H1 (cell line): ENCODE results near the gene GEMIN7. TPM values are rescaled to one million over a fixed set of nuclear protein-coding genes. Genes with fewer than 3 reads are reported as not detected.

Source experiments
- CTCF ChIA-PET: fragments of 300-600 bp; sonication (Branson Sonifier 250); formaldehyde crosslinking; loops from one replicate; lab custom pipeline; 2021; ENCODE audit not compliant: partially characterized antibody; lab: Charles Lee
- POLR2A ChIA-PET: fragments of 300-600 bp; sonication (Branson Sonifier 250); formaldehyde crosslinking; loops from one replicate; lab custom pipeline; 2021; ENCODE audit warnings: inconsistent platforms; ENCODE audit not compliant: partially characterized antibody; lab: Charles Lee
- DNase-seq, 2 experiments: peaks; one replicate each; pipeline versions ENCODE4 v3.0.0 to v3.0.0-alpha.2; 2010 to 2022; ENCODE audit warnings: low spot score in 2 of 2, low read depth in 1 of 2, mixed read lengths in 1 of 2
- FAIRE-seq: peaks from 2 replicates; lab custom pipeline; 2011; peaks lifted over from hg19 to GRCh38; lab: Jason Lieb, UNC
- H2AFZ ChIP-seq: 2 replicates; pipeline ENCODE4 v1.8.1; 2012; ENCODE audit warnings: low read length, inconsistent platforms
- H2AK5ac ChIP-seq: 2 replicates; pipeline ENCODE4 v1.6.1; 2013; ENCODE audit warnings: low read depth, low read length
- H2BK120ac ChIP-seq: replicated peaks from 2 replicates; pipeline ENCODE3; 2013; ENCODE audit warnings: low read depth, low read length, inconsistent platforms
- H2BK12ac ChIP-seq: 2 replicates; pipeline ENCODE4 v1.6.1; 2013; ENCODE audit warnings: low read depth, low read length
- H2BK15ac ChIP-seq: 2 replicates; pipeline ENCODE4 v1.6.1; 2013; ENCODE audit warnings: low read length
- H2BK20ac ChIP-seq: 2 replicates; pipeline ENCODE4 v1.6.1; 2013; ENCODE audit warnings: low read length
- H2BK5ac ChIP-seq: 2 replicates; pipeline ENCODE4 v1.6.1; 2013; ENCODE audit warnings: low read depth, low read length
- H3K14ac ChIP-seq: 2 replicates; pipeline ENCODE4 v1.6.1; 2013; ENCODE audit warnings: inconsistent platforms; ENCODE audit not compliant: insufficient read length
- H3K18ac ChIP-seq: 2 replicates; pipeline ENCODE4 v1.6.1; 2013; ENCODE audit warnings: low read length; ENCODE audit errors: extremely low read depth
- H3K23ac ChIP-seq: 2 replicates; pipeline ENCODE4 v1.6.1; 2013; ENCODE audit warnings: inconsistent platforms; ENCODE audit not compliant: insufficient read length
- H3K23me2 ChIP-seq: 2 replicates; pipeline ENCODE4 v1.6.1; 2013; ENCODE audit warnings: low read depth, low read length
- H3K27ac ChIP-seq: 2 replicates; pipeline ENCODE4 v1.6.1; 2011; ENCODE audit warnings: low read depth, low read length, inconsistent platforms
- H3K27me3 ChIP-seq, 4 experiments: replicated peaks in 1 of 4; 1 replicate in 1 of 4; 2 replicates in 3 of 4; pipeline versions ENCODE4 v1.6.1 to v1.8.1; 2011 to 2013; ENCODE audit warnings: low read length in 3 of 4, mild to moderate bottlenecking in 3 of 4, inconsistent platforms in 2 of 4, mixed read lengths in 2 of 4, moderate library complexity in 1 of 4; ENCODE audit not compliant: control insufficient read depth in 3 of 4, insufficient read depth in 3 of 4; ENCODE audit errors: extremely low read depth in 1 of 4
- H3K36me3 ChIP-seq, 4 experiments: 2 replicates each; pipeline versions ENCODE4 v1.6.1 to v1.8.1; 2011 to 2013; ENCODE audit warnings: mild to moderate bottlenecking in 4 of 4, low read length in 3 of 4, moderate library complexity in 2 of 4, control low read depth in 1 of 4, inconsistent platforms in 1 of 4; ENCODE audit not compliant: insufficient read depth in 4 of 4, control insufficient read depth in 2 of 4
- H3K4ac ChIP-seq: replicated peaks from 2 replicates; pipeline ENCODE3; 2013; ENCODE audit warnings: low read length, low read depth, mixed read lengths, inconsistent platforms; ENCODE audit not compliant: insufficient read length
- H3K4me1 ChIP-seq, 4 experiments: replicated peaks in 1 of 4; 1 replicate in 1 of 4; 2 replicates in 3 of 4; pipeline versions ENCODE4 v1.6.1 to v1.8.1; 2011 to 2013; ENCODE audit warnings: low read length in 3 of 4, inconsistent platforms in 2 of 4, mixed read lengths in 1 of 4; ENCODE audit not compliant: insufficient read depth in 4 of 4, control insufficient read depth in 3 of 4
- H3K4me2 ChIP-seq, 2 experiments: 2 replicates each; pipeline versions ENCODE4 v1.6.1 to v1.8.1; 2011 to 2013; ENCODE audit warnings: low read depth in 2 of 2, low read length in 2 of 2, control low read depth in 1 of 2, inconsistent platforms in 1 of 2, mild to moderate bottlenecking in 1 of 2; ENCODE audit not compliant: insufficient read depth in 1 of 2
- H3K4me3 ChIP-seq, 4 experiments: fragments of 200-600, 300-600 bp in 1 of 4; sonication (generic), shearing (Covaris generic), sonication (Bioruptor Twin) in 1 of 4; 2 replicates each; pipeline versions ENCODE4 v1.5.1 to v1.8.1; 2011 to 2016; ENCODE audit warnings: low read length in 4 of 4, low read depth in 3 of 4, control low read depth in 2 of 4, inconsistent platforms in 2 of 4, mild to moderate bottlenecking in 2 of 4, mixed read lengths in 1 of 4, moderate library complexity in 1 of 4; ENCODE audit not compliant: insufficient read depth in 2 of 4; ENCODE audit errors: extremely low read depth in 1 of 4
- H3K56ac ChIP-seq: replicated peaks from 2 replicates; pipeline ENCODE3; 2013; ENCODE audit warnings: low read depth, mild to moderate bottlenecking, mixed read lengths, low read length, inconsistent platforms; ENCODE audit not compliant: insufficient read length
- H3K79me1 ChIP-seq: 2 replicates; pipeline ENCODE4 v1.6.1; 2013; ENCODE audit warnings: low read depth, low read length, control low read depth
- H3K79me2 ChIP-seq, 2 experiments: 2 replicates each; pipeline versions ENCODE4 v1.6.1 to v1.8.1; 2012 to 2013; ENCODE audit warnings: low read length in 2 of 2, mild to moderate bottlenecking in 2 of 2, inconsistent platforms in 1 of 2; ENCODE audit not compliant: insufficient read depth in 2 of 2, control insufficient read depth in 1 of 2
- H3K9ac ChIP-seq, 4 experiments: replicated peaks in 1 of 4; 1 replicate in 1 of 4; 2 replicates in 3 of 4; pipeline versions ENCODE4 v1.6.1 to v1.8.1; 2011 to 2013; ENCODE audit warnings: low read depth in 3 of 4, low read length in 3 of 4, control low read depth in 2 of 4, mild to moderate bottlenecking in 2 of 4, moderate library complexity in 2 of 4, inconsistent platforms in 1 of 4; ENCODE audit errors: extremely low read depth in 1 of 4
- H3K9me3 ChIP-seq, 2 experiments: 2 replicates each; pipeline versions ENCODE4 v1.6.1 to v1.8.1; 2012 to 2013; ENCODE audit warnings: mild to moderate bottlenecking in 2 of 2, moderate library complexity in 2 of 2, control low read depth in 1 of 2, inconsistent platforms in 1 of 2, low read depth in 1 of 2, low read length in 1 of 2, mixed read lengths in 1 of 2; ENCODE audit not compliant: insufficient read depth in 2 of 2
- H4K20me1 ChIP-seq, 2 experiments: replicated peaks in 1 of 2; 2 replicates each; pipeline versions ENCODE3 to v1.8.1; 2011 to 2013; ENCODE audit warnings: inconsistent platforms in 2 of 2, low read length in 2 of 2, mild to moderate bottlenecking in 1 of 2; ENCODE audit not compliant: insufficient read depth in 2 of 2, control insufficient read depth in 1 of 2
- H4K5ac ChIP-seq: 2 replicates; pipeline ENCODE4 v1.6.1; 2013; ENCODE audit warnings: low read length, low read depth, mixed read lengths, inconsistent platforms; ENCODE audit not compliant: insufficient read length
- H4K8ac ChIP-seq: 2 replicates; pipeline ENCODE4 v1.8.0; 2013; ENCODE audit warnings: mild to moderate bottlenecking, moderate library complexity, low read length, inconsistent platforms; ENCODE audit not compliant: insufficient read depth; ENCODE audit errors: extremely low read depth
- H4K91ac ChIP-seq: replicated peaks from 2 replicates; pipeline ENCODE3; 2013; ENCODE audit warnings: low read length, mixed read lengths, inconsistent platforms; ENCODE audit not compliant: insufficient read length
- ASH2L ChIP-seq: fragments of 200-600, 300-600 bp; sonication (generic); IDR thresholded peaks from one replicate; pipeline ENCODE4 v1.7.1; 2017; ENCODE audit warnings: low read length
- EP300 ChIP-seq, 2 experiments: IDR thresholded peaks; 1 replicate in 1 of 2; 2 replicates in 1 of 2; pipeline ENCODE4 v1.6.1; 2011 to 2012; ENCODE audit warnings: low read depth in 2 of 2, low read length in 2 of 2, mild to moderate bottlenecking in 2 of 2, borderline replicate concordance in 1 of 2, inconsistent platforms in 1 of 2, moderate library complexity in 1 of 2
- JUND ChIP-seq: IDR thresholded peaks from 2 replicates; pipeline ENCODE4 v1.6.1; 2011; ENCODE audit warnings: mild to moderate bottlenecking, improper control_type of control experiment, low read length
- KDM5A ChIP-seq: fragments of 200-600 bp; IDR thresholded peaks from 2 replicates; pipeline ENCODE4 v1.7.1; 2012; ENCODE audit warnings: mild to moderate bottlenecking, low read length, inconsistent platforms, mixed read lengths
- NRF1 ChIP-seq: IDR thresholded peaks from 2 replicates; pipeline ENCODE4 v1.6.1; 2011; ENCODE audit warnings: mild to moderate bottlenecking, low read depth, low read length, improper control_type of control experiment
- POLR2AphosphoS5 ChIP-seq: IDR thresholded peaks from 2 replicates; pipeline ENCODE4 v1.6.1; 2011; ENCODE audit warnings: low read depth, low read length
- RBBP5 ChIP-seq: IDR thresholded peaks from 2 replicates; pipeline ENCODE4 v1.7.1; 2012; ENCODE audit warnings: low read depth, mild to moderate bottlenecking, inconsistent platforms, low read length, moderate library complexity, borderline replicate concordance
- RFX5 ChIP-seq: IDR thresholded peaks from 2 replicates; pipeline ENCODE4 v1.6.1; 2011; ENCODE audit warnings: low read depth, low read length, improper control_type of control experiment, borderline replicate concordance
- SP1 ChIP-seq: IDR thresholded peaks from 2 replicates; pipeline ENCODE4 v1.6.1; 2011; ENCODE audit warnings: low read depth, low read length
- SRF ChIP-seq: IDR thresholded peaks from 2 replicates; pipeline ENCODE4 v1.6.1; 2011; ENCODE audit warnings: mild to moderate bottlenecking, low read depth, low read length, moderate library complexity
- TBP ChIP-seq: IDR thresholded peaks from 2 replicates; pipeline ENCODE4 v1.6.1; 2011; ENCODE audit warnings: low read depth, low read length, improper control_type of control experiment
- USF2 ChIP-seq: IDR thresholded peaks from 2 replicates; pipeline ENCODE4 v1.6.1; 2011; ENCODE audit warnings: low read length, improper control_type of control experiment
- WGBS, 2 experiments: shearing (Covaris generic) in 1 of 2; methylation state at CpG; one replicate each; pipeline versions ENCODE4 v1.1.6 to v1.1.7; 2013 to 2015; ENCODE audit warnings: low lambda C conversion rate in 2 of 2, mixed read lengths in 2 of 2, inconsistent platforms in 1 of 2, low coverage in 1 of 2, missing lambda C conversion rate in 1 of 2; ENCODE audit not compliant: insufficient replicate concordance in 2 of 2, insufficient coverage in 1 of 2, insufficient read length in 1 of 2; ENCODE audit errors: extremely low coverage in 1 of 2, missing lambda C conversion rate in 1 of 2; 5-methylcytosine and 5-hydroxymethylcytosine counted together
- polyA plus RNA-seq, 7 experiments: library from polyadenylated mRNA; depleted of rRNA in 3 of 7; stranded (reverse) in 5 of 7; unstranded in 2 of 7; fragments of >200 nt in 5 of 7; fragments of 200-250 nt in 2 of 7; gene quantifications; 1 replicate in 5 of 7; 2 replicates in 1 of 7; 4 replicates in 1 of 7; pipeline versions ENCODE4 v1.2.1 to v1.2.3, GENCODE V29; 2011 to 2013; ENCODE audit warnings: missing spikeins in 2 of 7, mixed read lengths in 2 of 7
- total RNA-seq: library from RNA; stranded (reverse); fragmentation: NEBNext Ultra II Directional; extraction: Animal tissue kit (Norgen Biotek cat#: 25700); gene quantifications from 2 replicates; pipeline ENCODE4 v1.2.1, GENCODE V29; 2021

GEMIN7 gene
- total and polyA plus RNA-seq, 2 of the 8 experiments (the other 6 are each of a cell fraction or from before 2014, with no cell fraction given), result 48.0 to 91.6 TPM

DNA sequence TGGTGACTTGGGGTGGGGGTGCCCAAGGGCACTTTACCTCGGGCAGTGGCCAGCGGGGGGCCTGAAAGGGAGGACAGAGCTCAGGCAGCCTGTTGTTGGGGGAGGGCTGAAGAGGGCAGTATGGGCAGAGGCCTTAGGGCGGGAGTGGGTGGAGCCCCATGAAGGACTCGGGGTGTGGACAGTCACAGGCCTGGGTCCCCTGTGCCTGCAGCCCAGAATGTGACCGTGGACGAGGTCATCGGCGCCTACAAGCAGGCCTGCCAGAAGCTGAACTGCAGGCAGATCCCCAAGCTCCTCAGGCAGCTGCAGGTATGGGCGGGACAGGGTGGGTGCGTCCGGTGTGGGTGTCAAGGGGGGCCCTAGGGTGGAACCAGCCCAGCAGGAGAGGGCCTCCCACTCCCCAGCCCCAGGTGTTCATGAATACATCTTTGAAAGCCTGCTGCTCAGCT lies 59.3 kb downstream of the GEMIN7 start:
- WGBS, 2 experiments, result 90% methylated on average over 11 of the region's 11 CpGs; no CpG with 5 or more reads in 1 of the 2 experiments
- Histone ChIP-seq H4K20me1 (peaks cover 3 to 11% of the 10 kb centered on the region in 2 experiments), H3K56ac (no peak overlapping the region), H2BK20ac (no peak overlapping the region), H2BK5ac (peak overlapping the region; percentile 2; the same call in 1 of the 2 replicates), H3K9ac (no peak overlapping the region), H3K79me2 (peaks cover 0 to 25% of the 10 kb centered on the region in 2 experiments; a peak in 1 of 4 replicates), H2BK15ac (no peak overlapping the region), H3K4me3 (no peak overlapping the region), H3K4me1 (peaks cover 0 to 18% (median 8%) of the 10 kb centered on the region in 4 experiments; a peak in 5 of 7 replicates), H2AFZ (no peak overlapping the region), H3K79me1 (peaks cover 17% of the 10 kb centered on the region), H2BK12ac (no peak overlapping the region; the same call in 1 of the 2 replicates), H3K23ac (no peak overlapping the region), H4K8ac (peak overlapping the region; percentile 23; the same call in 1 of the 2 replicates), H4K91ac (no peak overlapping the region), H3K36me3 (peaks cover 2 to 7% (median 5%) of the 10 kb centered on the region in 4 experiments; a peak in 4 of 8 replicates), H2AK5ac (peak overlapping the region; percentile 5; the same call in 1 of the 2 replicates), H3K4me2 (no peak overlapping the region), H3K14ac (no peak overlapping the region), H4K5ac (no peak overlapping the region), H3K18ac (no peak overlapping the region; the same call in 1 of the 2 replicates), H3K27ac (no peak overlapping the region), H3K27me3 (no peaks in the 10 kb centered on the region), H3K23me2 (no peaks in the 10 kb centered on the region), H3K9me3 (no peaks in the 10 kb centered on the region), H3K4ac (peak overlapping the region; percentile 7), H2BK120ac (no peak overlapping the region)
- DNase-seq (no peak), FAIRE-seq (no peak)
- ChIA-PET POLR2A (interaction anchor here (0.6 kb wide), 1 partner anchor 269 kb away, joined by 3 read pairs; no protein-coding TSS in a partner anchor), CTCF (interaction anchor here (0.5 to 4.2 kb wide), 9 partner anchors 8 to 227 kb away, joined by 3 to 27 read pairs (median 5); no protein-coding TSS in a partner anchor)
- TF ChIP-seq SP1 (no peak), USF2 (no peak), TBP (no peak), SRF (no peak), NRF1 (no peak), JUND (no peak), RBBP5 (no peak), RFX5 (no peak), ASH2L (no peak), KDM5A (no peak), POLR2AphosphoS5 (no peak), EP300 (IDR thresholded peaks at IDR 0.05; ENCODE audit: borderline replicate concordance in 1 of 2, low read depth in 2 of 2, low read length in 2 of 2) (no peak)
